GM21367 (cell line): ENCODE measurements around the gene DSTYK.

Experiments used
- ATAC-seq: cut with Tn5 transposase; IDR thresholded peaks from one replicate; pipeline ENCODE4 v1.9.1; 2021; ENCODE audit not compliant: unreplicated experiment

Gene DSTYK

DNA sequence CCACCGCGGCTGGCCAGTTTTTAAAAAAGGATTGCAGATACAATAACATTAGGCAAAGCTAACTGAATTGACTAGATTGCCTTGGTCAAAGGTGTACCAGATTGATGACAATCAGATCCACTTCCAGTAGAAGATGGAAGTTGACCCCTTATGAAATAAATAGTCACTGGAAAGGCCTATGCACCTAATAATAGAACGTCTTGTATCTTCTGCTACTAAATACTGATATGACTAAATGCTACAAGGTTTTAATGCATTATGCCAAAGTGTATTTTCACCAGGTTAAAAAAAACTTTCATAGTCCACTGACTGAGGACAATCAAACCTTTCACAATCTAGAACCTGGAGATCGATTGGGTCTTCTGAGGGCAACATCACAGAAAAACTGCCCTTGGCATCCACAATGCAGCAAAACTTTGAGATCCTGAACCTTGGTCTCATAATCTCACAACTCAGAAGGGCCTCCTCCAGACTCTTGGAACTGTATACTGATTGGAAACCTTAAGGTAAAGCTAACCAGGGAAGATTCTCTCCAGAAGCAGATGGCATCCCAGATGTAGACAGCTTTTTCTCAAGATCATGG, 82.0 kb downstream of the DSTYK start:
- ATAC-seq, result no peak

DNA sequence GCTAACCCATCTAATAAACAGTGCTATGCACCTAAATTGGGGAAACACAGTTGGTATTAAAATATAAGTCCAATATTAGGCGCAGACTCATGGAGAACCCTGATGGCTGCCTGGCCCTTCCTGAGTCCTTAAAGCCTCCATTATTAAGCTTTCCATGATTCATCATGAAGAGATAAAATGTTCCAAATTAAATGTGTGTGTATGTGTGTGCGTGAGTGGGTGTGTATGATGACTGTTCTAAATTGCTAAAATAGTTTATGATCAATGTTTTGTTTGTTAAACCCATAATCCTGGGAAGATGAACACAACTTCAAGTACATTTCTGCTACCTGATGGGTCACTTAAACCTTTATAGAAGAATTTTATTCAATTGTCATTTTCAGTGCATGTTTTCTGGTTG, 83.5 kb downstream of the DSTYK start:
- no peak for ATAC-seq

GRCh38 chr1:205127646-205128045, 83.9 kb downstream of the DSTYK start:
- no peak for ATAC-seq

GRCh38 chr1:205124726-205125125, 86.8 kb downstream of the DSTYK start:
- ATAC-seq, result no peak

DNA sequence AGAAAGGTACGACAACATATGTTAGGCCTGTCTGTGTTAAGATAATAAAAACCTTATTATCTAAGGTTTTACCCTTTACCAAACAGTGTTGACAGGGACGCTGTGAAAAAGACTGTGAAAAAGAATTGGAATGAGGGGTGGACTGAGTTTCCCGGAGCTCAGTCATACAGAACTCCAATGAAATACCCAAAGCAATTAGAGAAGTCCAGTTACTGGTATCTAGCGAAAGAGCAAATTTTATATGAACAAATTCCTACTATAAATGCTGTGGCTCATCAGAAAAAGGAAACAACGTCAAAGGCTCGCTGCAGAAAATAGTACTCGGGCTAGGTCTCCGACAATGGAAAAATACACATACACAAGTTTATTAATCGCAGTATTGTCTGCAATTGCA, 89.0 kb downstream of the DSTYK start:
- no peak for ATAC-seq

GRCh38 chr1:205121660-205122488, 89.6 kb downstream of the DSTYK start, which contains the start of gene RBBP5:
Gene RBBP5, minus strand, starts transcription at chr1:205121978. Its CDS starts 105 bp downstream, at chr1:205121873.
- ATAC-seq, result peak; percentile 90

- ATAC-seq, result no peak
Measured at GRCh38 chr1:205118752-205119151, 92.8 kb downstream of the DSTYK start.

GRCh38 chr1:205111354-205111753, 100.1 kb downstream of the DSTYK start:
- no peak for ATAC-seq

- no peak for ATAC-seq
Measured at GRCh38 chr1:205109711-205110110, 101.8 kb downstream of the DSTYK start.

DNA sequence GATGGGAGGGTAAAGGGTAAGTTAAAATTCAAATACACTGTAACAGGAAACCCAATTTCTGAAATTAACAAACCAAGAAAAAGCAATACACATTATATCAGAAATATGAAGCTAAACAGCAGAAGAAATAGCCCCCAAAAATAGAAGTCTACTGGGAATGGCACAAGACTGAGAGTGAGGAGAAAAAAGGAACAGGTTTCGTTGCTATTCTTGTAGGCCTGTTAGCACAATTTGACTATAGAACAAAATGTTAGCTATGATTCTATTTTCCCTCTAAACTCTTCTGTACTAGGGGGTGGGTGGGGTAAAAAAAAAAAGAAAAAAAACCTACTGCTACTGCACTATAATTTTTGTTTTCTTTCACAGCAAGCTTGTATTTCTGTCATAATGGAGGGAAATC, 102.2 kb downstream of the DSTYK start:
- no peak for ATAC-seq

DNA sequence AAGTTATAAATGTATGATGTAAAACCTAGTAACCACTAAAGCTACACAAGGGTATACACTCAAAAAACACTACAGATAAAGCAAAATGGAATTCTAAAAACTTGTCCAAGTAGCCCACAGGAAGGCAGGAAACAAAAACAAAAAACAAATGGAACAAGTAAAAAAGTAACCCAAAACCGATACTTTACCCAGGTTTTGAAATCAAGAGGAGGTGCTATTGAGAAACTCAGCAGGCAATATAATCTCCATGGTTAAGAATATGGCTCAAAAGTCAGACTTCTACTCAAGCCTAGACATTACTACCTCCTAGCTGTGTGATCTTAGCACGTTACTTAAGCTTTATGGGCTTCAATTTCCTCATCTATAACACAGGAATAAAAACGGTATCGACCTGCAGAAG, 103.0 kb downstream of the DSTYK start:
- no peak for ATAC-seq

- ATAC-seq, result no peak
Measured at GRCh38 chr1:205107327-205107726, 104.2 kb downstream of the DSTYK start.

DNA sequence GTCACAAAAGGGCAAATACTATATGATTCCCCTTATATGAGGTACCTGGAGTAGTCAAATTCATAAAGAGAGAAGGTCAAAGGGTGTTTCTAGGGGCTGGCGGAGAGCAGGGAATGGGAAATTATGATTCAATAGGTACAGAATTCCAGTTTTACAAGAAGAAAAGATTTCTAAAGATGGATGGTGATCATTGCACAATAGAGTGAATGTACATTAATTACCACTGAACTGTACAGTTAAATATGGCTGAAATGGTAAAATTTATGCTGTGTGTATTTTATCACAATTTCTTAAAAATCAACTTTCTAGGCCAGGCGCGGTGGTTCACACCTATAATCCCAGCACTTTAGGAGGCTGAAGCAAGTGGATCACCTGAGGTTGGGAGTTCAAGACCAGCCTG, 109.1 kb downstream of the DSTYK start:
- ATAC-seq, result no peak

- ATAC-seq, result no peak
Measured at GRCh38 chr1:205098242-205098641, 113.3 kb downstream of the DSTYK start.

- ATAC-seq, result no peak
Measured at GRCh38 chr1:205095422-205095821, 116.1 kb downstream of the DSTYK start.
